Measurements from ENCODE around the gene CCR5AS.

CCR5AS gene

DNA sequence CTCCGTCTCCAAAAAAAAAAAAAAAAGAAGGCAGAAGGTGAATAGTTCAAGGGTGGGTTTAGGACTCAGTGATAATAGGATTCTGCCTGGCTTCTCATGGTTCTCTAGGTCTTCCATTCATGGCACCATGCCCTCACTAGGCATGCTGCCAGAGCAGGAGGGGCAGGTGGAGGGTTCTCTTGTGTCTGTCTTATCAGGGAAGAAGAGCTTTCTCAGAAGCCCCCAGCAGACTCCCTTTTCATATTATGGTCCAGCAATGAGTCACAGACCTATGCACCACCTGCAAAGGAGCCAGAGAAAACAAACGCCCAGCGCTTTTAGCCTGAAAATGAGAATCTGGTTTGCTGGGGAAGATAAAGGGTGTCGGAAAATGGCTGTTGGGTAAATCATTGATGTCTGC, 50.0 kb downstream of the CCR5AS start:
- H4K20me1 ChIP-seq (ENCODE audit: control insufficient read depth, extremely low read depth, insufficient read depth, low read length) = no peaks in the 10 kb centered on the region
- H3K27me3 ChIP-seq (ENCODE audit: control insufficient read depth, insufficient read depth, low read length) = peaks cover 10% of the 10 kb centered on the region
- no peak overlapping the region for H3K9ac ChIP-seq (ENCODE audit: insufficient read depth, low read length)
- no peaks in the 10 kb centered on the region for H3K4me1 ChIP-seq (ENCODE audit: control insufficient read depth, extremely low read depth, insufficient read depth, low read length)
- no peaks in the 10 kb centered on the region for H3K36me3 ChIP-seq (ENCODE audit: control insufficient read depth, insufficient read depth, low read length)
- no peak overlapping the region for H2AFZ ChIP-seq (ENCODE audit: low read length)
- H3K79me2 ChIP-seq (ENCODE audit: control insufficient read depth, insufficient read depth, low read length) = no peaks in the 10 kb centered on the region
- H3K9me3 ChIP-seq (ENCODE audit: control insufficient read depth, insufficient read depth, low read depth, low read length) = no peaks in the 10 kb centered on the region
- TF ChIP-seq, protein P1, sequence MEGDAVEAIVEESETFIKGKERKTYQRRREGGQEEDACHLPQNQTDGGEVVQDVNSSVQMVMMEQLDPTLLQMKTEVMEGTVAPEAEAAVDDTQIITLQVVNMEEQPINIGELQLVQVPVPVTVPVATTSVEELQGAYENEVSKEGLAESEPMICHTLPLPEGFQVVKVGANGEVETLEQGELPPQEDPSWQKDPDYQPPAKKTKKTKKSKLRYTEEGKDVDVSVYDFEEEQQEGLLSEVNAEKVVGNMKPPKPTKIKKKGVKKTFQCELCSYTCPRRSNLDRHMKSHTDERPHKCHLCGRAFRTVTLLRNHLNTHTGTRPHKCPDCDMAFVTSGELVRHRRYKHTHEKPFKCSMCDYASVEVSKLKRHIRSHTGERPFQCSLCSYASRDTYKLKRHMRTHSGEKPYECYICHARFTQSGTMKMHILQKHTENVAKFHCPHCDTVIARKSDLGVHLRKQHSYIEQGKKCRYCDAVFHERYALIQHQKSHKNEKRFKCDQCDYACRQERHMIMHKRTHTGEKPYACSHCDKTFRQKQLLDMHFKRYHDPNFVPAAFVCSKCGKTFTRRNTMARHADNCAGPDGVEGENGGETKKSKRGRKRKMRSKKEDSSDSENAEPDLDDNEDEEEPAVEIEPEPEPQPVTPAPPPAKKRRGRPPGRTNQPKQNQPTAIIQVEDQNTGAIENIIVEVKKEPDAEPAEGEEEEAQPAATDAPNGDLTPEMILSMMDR (conservative IDR thresholded peaks at IDR 0.05 in 1 of 2, IDR thresholded peaks at IDR 0.05 in 1 of 2; ENCODE audit: low read depth in 1 of 2, low read length in 2 of 2) = no peak
- TF ChIP-seq EZH2 (IDR thresholded peaks at IDR 0.05; ENCODE audit: low read length, missing control alignments) = no peak
- no peak overlapping the region for H3K4me2 ChIP-seq (ENCODE audit: extremely low read depth, insufficient read depth, low read length)
- H3K27ac ChIP-seq (ENCODE audit: insufficient read depth, low read length) = no peak overlapping the region
- no peak overlapping the region for H3K4me3 ChIP-seq (replicated peaks in 1 of 4; ENCODE audit: control extremely low read depth in 1 of 4, insufficient read depth in 1 of 4, low read depth in 3 of 4, low read length in 4 of 4)
- DNase-seq (ENCODE audit: low read depth in 2 of 2) = no peak

DNA sequence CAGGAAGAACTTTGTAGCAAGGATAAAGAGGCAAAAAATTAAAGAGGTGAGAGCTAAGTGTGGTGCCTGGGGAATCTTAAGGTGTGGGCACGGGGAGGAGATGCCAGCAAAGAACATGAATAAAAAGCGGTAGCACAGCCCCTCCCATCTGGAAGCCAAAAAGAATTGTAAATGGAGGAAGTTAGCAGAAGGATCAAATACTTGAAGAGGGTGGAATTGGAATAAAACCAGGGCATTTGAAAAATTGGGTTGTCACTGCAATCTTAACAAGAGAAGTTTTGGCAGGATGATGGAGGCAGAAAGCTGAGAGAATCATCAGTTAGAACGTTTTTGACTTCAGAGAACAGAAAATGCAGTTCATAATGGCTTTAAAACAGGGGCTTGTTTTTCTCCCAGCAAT, 50.6 kb downstream of the CCR5AS start:
- Histone ChIP-seq H3K79me2 (ENCODE audit: control insufficient read depth, insufficient read depth, low read length) (no peaks in the 10 kb centered on the region), H3K4me3 (replicated peaks in 1 of 4; ENCODE audit: control extremely low read depth in 1 of 4, insufficient read depth in 1 of 4, low read depth in 3 of 4, low read length in 4 of 4) (no peak overlapping the region), H3K36me3 (ENCODE audit: control insufficient read depth, insufficient read depth, low read length) (no peaks in the 10 kb centered on the region), H3K4me1 (ENCODE audit: control insufficient read depth, extremely low read depth, insufficient read depth, low read length) (no peaks in the 10 kb centered on the region), H3K27me3 (ENCODE audit: control insufficient read depth, insufficient read depth, low read length) (peaks cover 10% of the 10 kb centered on the region), H3K4me2 (ENCODE audit: extremely low read depth, insufficient read depth, low read length) (no peak overlapping the region), H4K20me1 (ENCODE audit: control insufficient read depth, extremely low read depth, insufficient read depth, low read length) (no peaks in the 10 kb centered on the region), H3K27ac (ENCODE audit: insufficient read depth, low read length) (no peak overlapping the region), H2AFZ (ENCODE audit: low read length) (no peak overlapping the region), H3K9ac (ENCODE audit: insufficient read depth, low read length) (no peak overlapping the region), H3K9me3 (ENCODE audit: control insufficient read depth, insufficient read depth, low read depth, low read length) (no peaks in the 10 kb centered on the region)
- TF ChIP-seq, protein P1 (conservative IDR thresholded peaks at IDR 0.05 in 1 of 2, IDR thresholded peaks at IDR 0.05 in 1 of 2; ENCODE audit: low read depth in 1 of 2, low read length in 2 of 2) = no peak
- TF ChIP-seq EZH2 (IDR thresholded peaks at IDR 0.05; ENCODE audit: low read length, missing control alignments) = no peak
- DNase-seq (ENCODE audit: low read depth in 2 of 2) = no peak

- TF ChIP-seq, protein P1 (conservative IDR thresholded peaks at IDR 0.05 in 1 of 2, IDR thresholded peaks at IDR 0.05 in 1 of 2; ENCODE audit: low read depth in 1 of 2, low read length in 2 of 2) = no peak
- Histone ChIP-seq H3K27ac (ENCODE audit: insufficient read depth, low read length) (no peak overlapping the region), H3K36me3 (ENCODE audit: control insufficient read depth, insufficient read depth, low read length) (no peaks in the 10 kb centered on the region), H3K79me2 (ENCODE audit: control insufficient read depth, insufficient read depth, low read length) (no peaks in the 10 kb centered on the region), H3K9ac (ENCODE audit: insufficient read depth, low read length) (no peak overlapping the region), H3K9me3 (ENCODE audit: control insufficient read depth, insufficient read depth, low read depth, low read length) (no peaks in the 10 kb centered on the region), H2AFZ (ENCODE audit: low read length) (no peak overlapping the region), H4K20me1 (ENCODE audit: control insufficient read depth, extremely low read depth, insufficient read depth, low read length) (no peaks in the 10 kb centered on the region), H3K4me1 (ENCODE audit: control insufficient read depth, extremely low read depth, insufficient read depth, low read length) (no peaks in the 10 kb centered on the region), H3K27me3 (ENCODE audit: control insufficient read depth, insufficient read depth, low read length) (peaks cover 10% of the 10 kb centered on the region), H3K4me2 (ENCODE audit: extremely low read depth, insufficient read depth, low read length) (no peak overlapping the region), H3K4me3 (replicated peaks in 1 of 4; ENCODE audit: control extremely low read depth in 1 of 4, insufficient read depth in 1 of 4, low read depth in 3 of 4, low read length in 4 of 4) (no peak overlapping the region)
- no peak for DNase-seq (ENCODE audit: low read depth in 2 of 2)
Observed at GRCh38 chr3:46354984-46355383, 51.9 kb downstream of the CCR5AS start.
